Naive thymus-derived CD4-positive, alpha-beta T cell (primary cell): ENCODE results near the gene ERCC6. TPM values are rescaled to one million over a fixed set of nuclear protein-coding genes. Genes with fewer than 3 reads are reported as not detected.
A peak's percentile ranks its signal among the peaks of the same experiment; 100 is the strongest.

ENCODE experiments used
- ATAC-seq: fragments of 150-1000 bp; cut with Tn5 transposase; 2 replicates; pipeline ENCODE4 v1.10.0; 2021; ENCODE audit warnings: mild to moderate bottlenecking, moderate library complexity
- CTCF ChIA-PET: fragments of 350-600 bp; sonication (Branson Sonifier 250); formaldehyde crosslinking; loops from one replicate; lab custom pipeline; 2021; ENCODE audit warnings: antibody characterized with exemption; lab: Charles Lee
- POLR2A ChIA-PET: fragments of 350-600 bp; sonication (Branson Sonifier 250); formaldehyde crosslinking; loops from one replicate; lab custom pipeline; 2021; ENCODE audit warnings: antibody characterized with exemption, inconsistent platforms; lab: Charles Lee
- DNase-seq, 9 donors: peaks; one replicate each; pipeline versions ENCODE4 v3.0.0 to v3.0.0-alpha.2; 2020 to 2022; ENCODE audit warnings: mixed read lengths in 1 of 9
- H3K27ac ChIP-seq: one replicate; pipeline ENCODE4 v1.7.0; 2013; ENCODE audit warnings: mild to moderate bottlenecking, low read depth, low read length, moderate library complexity
- H3K27me3 ChIP-seq, 2 donors: one replicate each; pipeline ENCODE4 v1.7.0; 2013; ENCODE audit warnings: low read length in 2 of 2, mild to moderate bottlenecking in 2 of 2, moderate library complexity in 2 of 2; ENCODE audit not compliant: control insufficient read depth in 2 of 2, insufficient read depth in 2 of 2
- H3K36me3 ChIP-seq, 3 experiments: 1 replicate in 2 of 3; 2 replicates in 1 of 3; pipeline ENCODE4 v1.7.0; 2013; ENCODE audit warnings: low read length in 3 of 3, mild to moderate bottlenecking in 3 of 3, moderate library complexity in 1 of 3; ENCODE audit not compliant: insufficient read depth in 3 of 3, control insufficient read depth in 2 of 3
- H3K4me1 ChIP-seq, 2 donors: one replicate each; pipeline ENCODE4 v1.7.0; 2013; ENCODE audit warnings: low read length in 2 of 2, mild to moderate bottlenecking in 2 of 2, moderate library complexity in 1 of 2; ENCODE audit not compliant: control insufficient read depth in 2 of 2, insufficient read depth in 2 of 2
- H3K4me3 ChIP-seq: 2 replicates; pipeline ENCODE4 v1.7.0; 2013; ENCODE audit warnings: mild to moderate bottlenecking, low read length
- H3K9me3 ChIP-seq, 3 experiments: 1 replicate in 2 of 3; 2 replicates in 1 of 3; pipeline ENCODE4 v1.7.0; 2013; ENCODE audit warnings: low read length in 3 of 3; ENCODE audit not compliant: control insufficient read depth in 2 of 3
- H3K27ac Mint-ChIP-seq, 9 donors: one replicate each; pipeline ENCODE4 v1.8.0; 2020 to 2022; ENCODE audit warnings: mixed read lengths in 9 of 9, mild to moderate bottlenecking in 8 of 9, moderate library complexity in 5 of 9, inconsistent platforms in 2 of 9
- H3K27me3 Mint-ChIP-seq, 5 donors: one replicate each; pipeline ENCODE4 v1.8.0; 2021 to 2022; ENCODE audit warnings: mixed read lengths in 5 of 5, mild to moderate bottlenecking in 1 of 5
- H3K36me3 Mint-ChIP-seq, 5 donors: one replicate each; pipeline ENCODE4 v1.8.0; 2020 to 2022; ENCODE audit warnings: mixed read lengths in 5 of 5, mild to moderate bottlenecking in 3 of 5, inconsistent platforms in 1 of 5
- H3K4me1 Mint-ChIP-seq, 7 donors: one replicate each; pipeline ENCODE4 v1.8.0; 2020 to 2022; ENCODE audit warnings: mixed read lengths in 7 of 7, mild to moderate bottlenecking in 3 of 7, inconsistent platforms in 1 of 7
- H3K4me3 Mint-ChIP-seq, 10 donors: one replicate each; pipeline ENCODE4 v1.8.0; 2020 to 2022; ENCODE audit warnings: mild to moderate bottlenecking in 10 of 10, mixed read lengths in 10 of 10, moderate library complexity in 6 of 10, inconsistent platforms in 2 of 10
- H3K9me3 Mint-ChIP-seq, 11 donors: one replicate each; pipeline ENCODE4 v1.8.0; 2020 to 2022; ENCODE audit warnings: mixed read lengths in 11 of 11, mild to moderate bottlenecking in 4 of 11, inconsistent platforms in 1 of 11, moderate library complexity in 1 of 11
- intact Hi-C, 2 donors: fragments of 100-400 bp; cut with micrococcal nuclease; formaldehyde crosslinking; loops; one replicate each; pipeline ENCODE4 v1.15.1; 2023
- polyA plus RNA-seq, 2 donors: library from polyadenylated mRNA; unstranded; fragments of 300-500 nt; fragmentation: Illumina TruSeq; gene quantifications; one replicate each; pipeline ENCODE4 v1.2.3, GENCODE V29; 2021
- total RNA-seq, 6 experiments: library from RNA in 5 of 6; stranded (reverse) in 5 of 6; gene quantifications; 1 replicate in 5 of 6; 2 replicates in 1 of 6; pipeline ENCODE4 v1.2.3 and lab custom pipeline; 2021 to 2026

ERCC6 gene
- total and polyA plus RNA-seq, 7 experiments from 2014 or later = 11.0 to 50.7 (median 31.4) TPM

- H3K4me1 ChIP-seq = no peaks in the 10 kb centered on the region
- H3K9me3 ChIP-seq = no peaks in the 10 kb centered on the region
- DNase-seq (no peak), ATAC-seq (no peak)
- H3K27ac Mint-ChIP-seq = no peak overlapping the region
- CTCF ChIA-PET = no interaction called here
- no peak overlapping the region for H3K27ac ChIP-seq
- H3K9me3 Mint-ChIP-seq = peaks cover 0 to 2% (median 0%) of the 10 kb centered on the region in 11 donors
- H3K36me3 ChIP-seq = no peaks in the 10 kb centered on the region
- H3K27me3 ChIP-seq = no peaks in the 10 kb centered on the region
- no peaks in the 10 kb centered on the region for H3K36me3 Mint-ChIP-seq
- POLR2A ChIA-PET = no interaction called here
- intact Hi-C loops = no loop called here
- peaks cover 0 to 1% (median 0%) of the 10 kb centered on the region in 7 donors for H3K4me1 Mint-ChIP-seq
- H3K27me3 Mint-ChIP-seq = peaks cover 7 to 26% (median 21%) of the 10 kb centered on the region in 5 donors
- no peak overlapping the region for H3K4me3 ChIP-seq
- no peak overlapping the region for H3K4me3 Mint-ChIP-seq
These were observed 36.7 kb upstream of the ERCC6 start for GRCh38 chr10:49575489-49576072.

GRCh38 chr10:49572594-49573114, 33.7 kb upstream of the ERCC6 start:
- Histone ChIP-seq H3K27me3 (no peaks in the 10 kb centered on the region), H3K4me1 (no peaks in the 10 kb centered on the region), H3K36me3 (no peaks in the 10 kb centered on the region), H3K9me3 (no peaks in the 10 kb centered on the region), H3K27ac (no peak overlapping the region), H3K4me3 (no peak overlapping the region)
- ChIA-PET POLR2A (no interaction called here), CTCF (no interaction called here)
- intact Hi-C loops = no loop called here
- H3K4me1 Mint-ChIP-seq = peaks cover 0 to 4% (median 0%) of the 10 kb centered on the region in 7 donors
- H3K4me3 Mint-ChIP-seq = no peak overlapping the region
- no peak overlapping the region for H3K27ac Mint-ChIP-seq
- H3K36me3 Mint-ChIP-seq = no peaks in the 10 kb centered on the region
- H3K9me3 Mint-ChIP-seq = peaks cover 0 to 5% (median 0%) of the 10 kb centered on the region in 11 donors
- DNase-seq (no peak), ATAC-seq (no peak)
- peaks cover 6 to 20% (median 8%) of the 10 kb centered on the region in 5 donors for H3K27me3 Mint-ChIP-seq

GRCh38 chr10:49571388-49571787, 32.5 kb upstream of the ERCC6 start:
- ATAC-seq (no peak), DNase-seq (no peak)
- Mint-ChIP-seq H3K9me3 (peaks cover 0 to 5% (median 0%) of the 10 kb centered on the region in 11 donors), H3K4me1 (peaks cover 0 to 4% (median 0%) of the 10 kb centered on the region in 7 donors), H3K36me3 (no peaks in the 10 kb centered on the region), H3K27ac (peak overlapping the region in 1 of 9 donors; percentile 14), H3K27me3 (peaks cover 8 to 25% (median 12%) of the 10 kb centered on the region in 5 donors), H3K4me3 (no peak overlapping the region)
- no peaks in the 10 kb centered on the region for H3K36me3 ChIP-seq
- H3K4me1 ChIP-seq = no peaks in the 10 kb centered on the region
- POLR2A ChIA-PET = no interaction called here
- H3K27ac ChIP-seq = no peak overlapping the region
- intact Hi-C loops = no loop called here
- no peaks in the 10 kb centered on the region for H3K27me3 ChIP-seq
- no peaks in the 10 kb centered on the region for H3K9me3 ChIP-seq
- H3K4me3 ChIP-seq = no peak overlapping the region
- CTCF ChIA-PET = no interaction called here

- intact Hi-C loops = no loop called here
- H3K27me3 Mint-ChIP-seq = peaks cover 10 to 26% (median 14%) of the 10 kb centered on the region in 5 donors
- Histone ChIP-seq H3K27me3 (no peaks in the 10 kb centered on the region), H3K36me3 (no peaks in the 10 kb centered on the region), H3K4me1 (no peaks in the 10 kb centered on the region), H3K4me3 (no peak overlapping the region), H3K27ac (no peak overlapping the region), H3K9me3 (no peaks in the 10 kb centered on the region)
- CTCF ChIA-PET = no interaction called here
- no peaks in the 10 kb centered on the region for H3K36me3 Mint-ChIP-seq
- DNase-seq (no peak), ATAC-seq (no peak)
- POLR2A ChIA-PET = interaction anchor here (0.6 kb wide), 2 partner anchors 23 to 26 kb away, joined by 3 to 4 read pairs; no protein-coding TSS in a partner anchor
- peak overlapping the region in 1 of 9 donors; percentile 20 for H3K27ac Mint-ChIP-seq
- no peak overlapping the region for H3K4me3 Mint-ChIP-seq
- H3K9me3 Mint-ChIP-seq = peaks cover 0 to 5% (median 0%) of the 10 kb centered on the region in 11 donors
- H3K4me1 Mint-ChIP-seq = peaks cover 0 to 4% (median 0%) of the 10 kb centered on the region in 7 donors
These were observed 30.2 kb upstream of the ERCC6 start for GRCh38 chr10:49569031-49569631.

GRCh38 chr10:49568235-49568634, 29.3 kb upstream of the ERCC6 start:
- Mint-ChIP-seq H3K27me3 (peaks cover 11 to 30% (median 14%) of the 10 kb centered on the region in 5 donors), H3K9me3 (peaks cover 0 to 5% (median 0%) of the 10 kb centered on the region in 11 donors), H3K4me3 (no peak overlapping the region), H3K36me3 (no peaks in the 10 kb centered on the region), H3K4me1 (peaks cover 0 to 4% (median 0%) of the 10 kb centered on the region in 7 donors), H3K27ac (peak overlapping the region in 1 of 9 donors; percentile 39)
- Histone ChIP-seq H3K4me1 (no peaks in the 10 kb centered on the region), H3K9me3 (no peaks in the 10 kb centered on the region), H3K27me3 (no peaks in the 10 kb centered on the region), H3K27ac (no peak overlapping the region), H3K4me3 (no peak overlapping the region), H3K36me3 (no peaks in the 10 kb centered on the region)
- ChIA-PET CTCF (no interaction called here), POLR2A (interaction anchor here (0.6 to 1.1 kb wide), 2 partner anchors 10 to 25 kb away, joined by 3 read pairs; no protein-coding TSS in a partner anchor)
- ATAC-seq (no peak), DNase-seq (no peak)
- intact Hi-C loops = no loop called here

- no peak for ATAC-seq
- intact Hi-C loops = no loop called here
- CTCF ChIA-PET = no interaction called here
- H3K9me3 ChIP-seq = no peaks in the 10 kb centered on the region
- H3K27me3 Mint-ChIP-seq = peaks cover 11 to 32% (median 14%) of the 10 kb centered on the region in 5 donors
- H3K4me3 ChIP-seq = no peak overlapping the region
- H3K4me3 Mint-ChIP-seq = no peak overlapping the region
- no peak overlapping the region for H3K27ac Mint-ChIP-seq
- no peaks in the 10 kb centered on the region for H3K27me3 ChIP-seq
- no peaks in the 10 kb centered on the region for H3K36me3 Mint-ChIP-seq
- H3K9me3 Mint-ChIP-seq = peaks cover 0 to 5% (median 0%) of the 10 kb centered on the region in 11 donors
- H3K36me3 ChIP-seq = no peaks in the 10 kb centered on the region
- POLR2A ChIA-PET = interaction anchor here (1.1 kb wide), 1 partner anchor 10 kb away, joined by 3 read pairs; no protein-coding TSS in a partner anchor
- H3K4me1 Mint-ChIP-seq = peaks cover 0 to 4% (median 0%) of the 10 kb centered on the region in 7 donors
- H3K27ac ChIP-seq = no peak overlapping the region
- no peak for DNase-seq
- no peaks in the 10 kb centered on the region for H3K4me1 ChIP-seq
These were observed 28.9 kb upstream of the ERCC6 start for GRCh38 chr10:49567810-49568209.
